ENCODE results near the gene PC. TPM values are rescaled to one million over a fixed set of nuclear protein-coding genes. Genes with fewer than 3 reads are reported as not detected.
"Not testable (repeated sequence)": the region's sequence is repeated elsewhere in the genome, so short reads cannot be mapped to it uniquely, and the experiment has no call there.

PC gene
- total and polyA plus RNA-seq, 2 experiments from 2014 or later: 47.4 to 78.1 TPM

GRCh38 chr11:67006029-67006884, 48.1 kb upstream of the PC start:
- Histone ChIP-seq H3K4me1 (ENCODE audit: insufficient read depth) (no peaks in the 10 kb centered on the region), H2AFZ (no peak overlapping the region), H3K4me2 (no peak overlapping the region), H3K9me2 (replicated peaks; ENCODE audit: insufficient read depth) (no peaks in the 10 kb centered on the region), H3K4me3 (no peak overlapping the region), H3K79me2 (no peaks in the 10 kb centered on the region), H3K27me3 (no peaks in the 10 kb centered on the region), H3K36me3 (replicated peaks; ENCODE audit: insufficient read depth, low read depth) (no peaks in the 10 kb centered on the region), H4K20me1 (ENCODE audit: insufficient read depth, poor library complexity, severe bottlenecking) (no peaks in the 10 kb centered on the region), H3K27ac (no peak overlapping the region), H3K9me3 (ENCODE audit: low read depth) (no peaks in the 10 kb centered on the region)
- TF ChIP-seq CTCF (IDR thresholded peaks at IDR 0.05; ENCODE audit: poor library complexity) (no peak), EZH2 (IDR thresholded peaks at IDR 0.05; ENCODE audit: borderline replicate concordance) (no peak), EZH2phosphoT487 (IDR thresholded peaks at IDR 0.05; ENCODE audit: low read depth, severe bottlenecking, unreplicated experiment) (no peak)
- no peak for DNase-seq (ENCODE audit: low spot score)
- 89% methylated on average over 14 of the region's 14 CpGs for WGBS (ENCODE audit: low lambda C conversion rate, missing lambda C conversion rate)

DNA sequence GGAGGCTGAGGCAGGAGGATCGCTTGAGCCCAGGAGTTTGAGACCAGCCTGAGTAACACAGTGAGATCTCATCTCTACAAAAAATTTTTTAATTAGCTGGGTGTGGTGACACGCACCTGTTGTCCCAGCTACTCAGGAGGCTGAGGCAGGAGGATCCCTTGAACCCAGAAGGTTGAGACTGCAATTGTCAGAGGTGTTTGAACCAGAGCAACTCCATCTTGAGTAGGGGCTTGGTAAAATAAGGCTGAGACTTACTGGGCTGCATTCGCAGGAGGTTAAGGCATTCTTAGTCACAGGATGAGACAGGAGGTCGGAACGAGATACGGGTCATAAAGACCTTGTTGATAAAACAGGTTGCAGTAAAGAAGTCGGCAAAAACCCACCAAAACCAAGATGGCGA, 47.0 kb upstream of the PC start:
- not testable (repeated sequence) for H3K27me3 ChIP-seq; H3K27ac ChIP-seq; H3K4me3 ChIP-seq; H4K20me1 ChIP-seq (ENCODE audit: insufficient read depth, poor library complexity, severe bottlenecking); H3K4me1 ChIP-seq (ENCODE audit: insufficient read depth); H3K9me3 ChIP-seq (ENCODE audit: low read depth); H3K4me2 ChIP-seq; H3K9me2 ChIP-seq (replicated peaks; ENCODE audit: insufficient read depth); DNase-seq (ENCODE audit: low spot score); H3K36me3 ChIP-seq (replicated peaks; ENCODE audit: insufficient read depth, low read depth); H3K79me2 ChIP-seq; H2AFZ ChIP-seq
- 93% methylated on average over 8 of the region's 8 CpGs for WGBS (ENCODE audit: low lambda C conversion rate, missing lambda C conversion rate)

DNA sequence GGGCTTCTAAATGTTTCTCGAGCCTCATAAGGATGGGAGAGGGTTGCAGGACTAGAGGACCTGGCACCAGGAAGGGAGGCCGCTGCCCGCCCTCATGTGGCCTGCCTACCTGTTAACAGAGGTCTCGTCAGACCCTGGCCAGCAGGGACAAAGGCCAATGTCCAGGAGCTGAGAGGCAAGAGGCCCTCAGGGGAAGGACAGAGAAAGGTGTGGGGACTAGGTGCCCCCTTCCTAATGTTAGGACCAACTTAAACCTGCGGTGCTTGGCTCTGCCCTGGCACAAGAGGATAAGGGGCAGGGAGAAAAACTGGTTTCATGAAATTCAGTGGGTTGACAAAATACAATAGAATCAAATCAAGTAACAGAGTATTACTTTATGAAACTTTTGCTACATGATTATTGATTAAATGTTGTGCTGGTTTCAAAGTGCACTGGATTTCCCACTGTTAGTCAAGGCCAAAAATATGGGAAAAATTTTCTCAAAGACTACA, 44.8 kb upstream of the PC start:
- no peaks in the 10 kb centered on the region for H4K20me1 ChIP-seq (ENCODE audit: insufficient read depth, poor library complexity, severe bottlenecking)
- H3K27me3 ChIP-seq: no peaks in the 10 kb centered on the region
- TF ChIP-seq EZH2phosphoT487 (IDR thresholded peaks at IDR 0.05; ENCODE audit: low read depth, severe bottlenecking, unreplicated experiment) (no peak), CTCF (IDR thresholded peaks at IDR 0.05; ENCODE audit: poor library complexity) (no peak), EZH2 (IDR thresholded peaks at IDR 0.05; ENCODE audit: borderline replicate concordance) (no peak)
- no peak overlapping the region for H3K27ac ChIP-seq
- no peak overlapping the region for H2AFZ ChIP-seq
- H3K36me3 ChIP-seq (replicated peaks; ENCODE audit: insufficient read depth, low read depth): no peaks in the 10 kb centered on the region
- no peak overlapping the region for H3K4me2 ChIP-seq
- WGBS (ENCODE audit: low lambda C conversion rate, missing lambda C conversion rate): 84% methylated on average over 5 of the region's 5 CpGs
- H3K9me2 ChIP-seq (replicated peaks; ENCODE audit: insufficient read depth): no peaks in the 10 kb centered on the region
- no peak for DNase-seq (ENCODE audit: low spot score)
- H3K4me1 ChIP-seq (ENCODE audit: insufficient read depth): no peaks in the 10 kb centered on the region
- no peak overlapping the region for H3K4me3 ChIP-seq
- H3K9me3 ChIP-seq (ENCODE audit: low read depth): no peaks in the 10 kb centered on the region
- no peaks in the 10 kb centered on the region for H3K79me2 ChIP-seq

DNA sequence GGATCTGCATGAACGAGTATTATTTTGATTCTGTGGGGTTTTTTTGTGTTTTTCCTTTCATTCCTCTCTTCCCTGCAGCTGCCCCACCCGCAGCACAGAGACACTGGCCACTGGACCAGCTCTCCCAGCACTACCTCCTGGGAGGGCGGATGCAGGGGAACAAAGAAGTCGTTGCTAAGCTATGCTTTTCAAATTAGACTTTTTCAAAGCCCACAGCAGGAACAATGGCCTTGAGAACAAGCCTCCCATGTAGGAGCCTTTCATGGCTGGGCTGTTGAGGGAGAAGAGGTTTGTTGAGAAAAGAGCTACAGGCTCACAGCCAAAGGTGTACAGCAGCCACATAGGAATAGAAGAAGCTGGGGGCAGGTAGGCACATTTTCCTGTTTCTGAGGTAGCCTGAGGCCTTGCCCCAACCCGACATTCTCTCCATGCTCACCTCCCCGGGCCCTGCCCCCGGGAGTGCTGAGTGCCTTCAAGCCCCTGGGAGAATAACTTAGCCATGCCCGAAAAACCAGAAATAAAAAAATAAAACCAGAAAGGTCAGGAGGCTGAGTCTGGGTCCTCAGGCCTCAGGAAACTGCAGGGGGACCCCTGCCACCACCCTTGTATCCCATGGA, 44.2 kb upstream of the PC start:
- Histone ChIP-seq H3K9me2 (replicated peaks; ENCODE audit: insufficient read depth) (no peaks in the 10 kb centered on the region), H3K79me2 (no peaks in the 10 kb centered on the region), H3K9me3 (ENCODE audit: low read depth) (no peaks in the 10 kb centered on the region), H3K36me3 (replicated peaks; ENCODE audit: insufficient read depth, low read depth) (no peaks in the 10 kb centered on the region), H3K27ac (no peak overlapping the region), H3K27me3 (no peaks in the 10 kb centered on the region), H3K4me2 (no peak overlapping the region), H3K4me3 (no peak overlapping the region), H4K20me1 (ENCODE audit: insufficient read depth, poor library complexity, severe bottlenecking) (no peaks in the 10 kb centered on the region), H2AFZ (no peak overlapping the region), H3K4me1 (ENCODE audit: insufficient read depth) (no peaks in the 10 kb centered on the region)
- 54% methylated on average over 8 of the region's 8 CpGs for WGBS (ENCODE audit: low lambda C conversion rate, missing lambda C conversion rate)
- DNase-seq (ENCODE audit: low spot score): no peak
- no peak for TF ChIP-seq EZH2 (IDR thresholded peaks at IDR 0.05; ENCODE audit: borderline replicate concordance)
- no peak for TF ChIP-seq EZH2phosphoT487 (IDR thresholded peaks at IDR 0.05; ENCODE audit: low read depth, severe bottlenecking, unreplicated experiment)
- no peak for TF ChIP-seq CTCF (IDR thresholded peaks at IDR 0.05; ENCODE audit: poor library complexity)

Measured in hepatocyte (in vitro differentiated cells).